ENCODE measurements around the gene PARD3. TPM values are rescaled to one million over a fixed set of nuclear protein-coding genes. Genes with fewer than 3 reads are reported as not detected.

The PARD3 gene
- total RNA-seq, 1 experiment from 2014 or later, result 154 TPM

- TF ChIP-seq EZH2 (IDR thresholded peaks at IDR 0.05; ENCODE audit: low read length, unreplicated experiment) (no peak), EZH2phosphoT487 (IDR thresholded peaks at IDR 0.05; ENCODE audit: borderline replicate concordance, low read length) (no peak)
- TF ChIP-seq, protein P1, sequence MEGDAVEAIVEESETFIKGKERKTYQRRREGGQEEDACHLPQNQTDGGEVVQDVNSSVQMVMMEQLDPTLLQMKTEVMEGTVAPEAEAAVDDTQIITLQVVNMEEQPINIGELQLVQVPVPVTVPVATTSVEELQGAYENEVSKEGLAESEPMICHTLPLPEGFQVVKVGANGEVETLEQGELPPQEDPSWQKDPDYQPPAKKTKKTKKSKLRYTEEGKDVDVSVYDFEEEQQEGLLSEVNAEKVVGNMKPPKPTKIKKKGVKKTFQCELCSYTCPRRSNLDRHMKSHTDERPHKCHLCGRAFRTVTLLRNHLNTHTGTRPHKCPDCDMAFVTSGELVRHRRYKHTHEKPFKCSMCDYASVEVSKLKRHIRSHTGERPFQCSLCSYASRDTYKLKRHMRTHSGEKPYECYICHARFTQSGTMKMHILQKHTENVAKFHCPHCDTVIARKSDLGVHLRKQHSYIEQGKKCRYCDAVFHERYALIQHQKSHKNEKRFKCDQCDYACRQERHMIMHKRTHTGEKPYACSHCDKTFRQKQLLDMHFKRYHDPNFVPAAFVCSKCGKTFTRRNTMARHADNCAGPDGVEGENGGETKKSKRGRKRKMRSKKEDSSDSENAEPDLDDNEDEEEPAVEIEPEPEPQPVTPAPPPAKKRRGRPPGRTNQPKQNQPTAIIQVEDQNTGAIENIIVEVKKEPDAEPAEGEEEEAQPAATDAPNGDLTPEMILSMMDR (conservative IDR thresholded peaks at IDR 0.05; ENCODE audit: low read depth, low read length), result no peak
- no peak overlapping the region for H3K4me2 ChIP-seq (ENCODE audit: low read length)
- POLR2A ChIA-PET (ENCODE audit: unreplicated experiment), result no interaction called here
- H3K4me1 ChIP-seq (ENCODE audit: insufficient read depth, low read length), result peaks cover 19% of the 10 kb centered on the region
- no peaks in the 10 kb centered on the region for H3F3A ChIP-seq (ENCODE audit: low read length, unreplicated experiment)
- no TSS peak for BruUV-seq (replicated peaks)
- DNase-seq, result no peak
- no peak overlapping the region for H3K9ac ChIP-seq (ENCODE audit: low read length)
- no peak overlapping the region for H3K4me3 ChIP-seq (ENCODE audit: low read length)
- no peaks in the 10 kb centered on the region for H4K20me1 ChIP-seq (ENCODE audit: low read length)
- no peaks in the 10 kb centered on the region for H3K79me2 ChIP-seq (ENCODE audit: low read length)
- intact Hi-C loops (cut with micrococcal nuclease), result no loop called here
- no peak overlapping the region for H2AFZ ChIP-seq (ENCODE audit: low read length)
- no peaks in the 10 kb centered on the region for H3K9me2 ChIP-seq (replicated peaks; ENCODE audit: low read length)
- no peaks in the 10 kb centered on the region for H3K36me3 ChIP-seq (ENCODE audit: low read depth, low read length)
- no peaks in the 10 kb centered on the region for H3K27me3 ChIP-seq (ENCODE audit: low read length)
- ATAC-seq, result no peak
- CTCF ChIA-PET, result no interaction called here
- H3K9me3 ChIP-seq (ENCODE audit: low read length), result no peaks in the 10 kb centered on the region
- no peak overlapping the region for H3K27ac ChIP-seq (ENCODE audit: low read length)
Measured at GRCh38 chr10:34175121-34175520, 640.0 kb downstream of the PARD3 start.

DNA sequence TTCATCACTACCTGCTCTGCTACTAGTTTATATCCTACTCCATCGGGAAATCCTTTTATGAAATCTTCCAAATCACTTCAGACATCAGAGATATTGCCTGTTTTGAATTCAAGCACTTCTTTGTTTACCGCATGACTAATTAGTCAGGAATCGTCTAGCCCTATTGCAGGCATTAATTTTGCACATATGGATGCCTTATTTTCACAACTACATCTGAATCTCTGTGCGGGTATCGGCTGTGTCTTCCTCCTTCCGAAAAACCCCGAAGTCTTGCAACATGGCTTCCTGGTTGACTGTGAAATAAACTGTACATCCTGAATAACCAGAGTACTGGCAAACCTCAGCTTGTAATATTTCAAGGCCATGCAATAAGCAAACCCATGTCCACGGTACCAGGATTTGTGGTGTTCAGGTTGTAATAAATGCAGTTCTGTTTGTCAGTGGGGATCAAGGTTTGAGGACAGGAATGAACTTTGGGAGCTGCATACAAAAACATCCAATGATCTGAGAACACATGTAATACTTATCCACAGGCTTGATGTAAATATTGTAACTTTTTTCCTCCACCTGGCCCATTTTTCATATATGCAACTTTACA is 642.1 kb downstream of the PARD3 start:
- no peak overlapping the region for H2AFZ ChIP-seq (ENCODE audit: low read length)
- DNase-seq, result peak; percentile 55
- no peaks in the 10 kb centered on the region for H3K27me3 ChIP-seq (ENCODE audit: low read length)
- H3K79me2 ChIP-seq (ENCODE audit: low read length), result no peaks in the 10 kb centered on the region
- peak overlapping the region; percentile 34; the same call in 1 of the 2 replicates for H3K4me2 ChIP-seq (ENCODE audit: low read length)
- BruUV-seq (replicated peaks), result no TSS peak
- POLR2A ChIA-PET (ENCODE audit: unreplicated experiment), result no interaction called here
- intact Hi-C loops (cut with micrococcal nuclease), result no loop called here
- no peaks in the 10 kb centered on the region for H4K20me1 ChIP-seq (ENCODE audit: low read length)
- H3K4me3 ChIP-seq (ENCODE audit: low read length), result no peak overlapping the region
- H3K9ac ChIP-seq (ENCODE audit: low read length), result no peak overlapping the region
- peak; percentile 44 for ATAC-seq
- H3K36me3 ChIP-seq (ENCODE audit: low read depth, low read length), result no peaks in the 10 kb centered on the region
- no peaks in the 10 kb centered on the region for H3F3A ChIP-seq (ENCODE audit: low read length, unreplicated experiment)
- no peaks in the 10 kb centered on the region for H3K9me3 ChIP-seq (ENCODE audit: low read length)
- CTCF ChIA-PET, result no interaction called here
- H3K27ac ChIP-seq (ENCODE audit: low read length), result no peak overlapping the region
- H3K9me2 ChIP-seq (replicated peaks; ENCODE audit: low read length), result no peaks in the 10 kb centered on the region
- H3K4me1 ChIP-seq (ENCODE audit: insufficient read depth, low read length), result peaks cover 19% of the 10 kb centered on the region
- no peak for TF ChIP-seq EZH2phosphoT487 (IDR thresholded peaks at IDR 0.05; ENCODE audit: borderline replicate concordance, low read length)
- TF ChIP-seq, protein P1 (conservative IDR thresholded peaks at IDR 0.05; ENCODE audit: low read depth, low read length), result no peak
- no peak for TF ChIP-seq EZH2 (IDR thresholded peaks at IDR 0.05; ENCODE audit: low read length, unreplicated experiment)

- Histone ChIP-seq H2AFZ (ENCODE audit: low read length) (no peak overlapping the region), H3K27me3 (ENCODE audit: low read length) (no peaks in the 10 kb centered on the region), H3K9me2 (replicated peaks; ENCODE audit: low read length) (no peaks in the 10 kb centered on the region), H3F3A (ENCODE audit: low read length, unreplicated experiment) (no peaks in the 10 kb centered on the region), H3K79me2 (ENCODE audit: low read length) (no peaks in the 10 kb centered on the region), H3K9me3 (ENCODE audit: low read length) (no peaks in the 10 kb centered on the region), H3K9ac (ENCODE audit: low read length) (peak overlapping the region; percentile 9), H3K4me1 (ENCODE audit: insufficient read depth, low read length) (peaks cover 19% of the 10 kb centered on the region), H3K36me3 (ENCODE audit: low read depth, low read length) (no peaks in the 10 kb centered on the region), H3K4me3 (ENCODE audit: low read length) (no peak overlapping the region), H3K4me2 (ENCODE audit: low read length) (peak overlapping the region; percentile 34), H4K20me1 (ENCODE audit: low read length) (no peaks in the 10 kb centered on the region), H3K27ac (ENCODE audit: low read length) (peak overlapping the region; percentile 58)
- intact Hi-C loops (cut with micrococcal nuclease), result no loop called here
- ChIA-PET CTCF (interaction anchor here (0.5 to 0.6 kb wide), 2 partner anchors 106 to 1024 kb away, joined by 3 to 5 read pairs; no protein-coding TSS in a partner anchor), POLR2A (ENCODE audit: unreplicated experiment) (no interaction called here)
- no peak for TF ChIP-seq EZH2phosphoT487 (IDR thresholded peaks at IDR 0.05; ENCODE audit: borderline replicate concordance, low read length)
- TF ChIP-seq, protein P1 (conservative IDR thresholded peaks at IDR 0.05; ENCODE audit: low read depth, low read length), result no peak
- DNase-seq (peak; percentile 79), ATAC-seq (peak; percentile 91)
- BruUV-seq (replicated peaks), result no TSS peak
Measured at GRCh38 chr10:34171957-34172527, 643.1 kb downstream of the PARD3 start.
